ENCODE data around the gene FBLN5. TPM values are rescaled to one million over a fixed set of nuclear protein-coding genes. Genes with fewer than 3 reads are reported as not detected.

The FBLN5 gene
- total and polyA plus RNA-seq, 2 donors (not counting 3 experiments of a cell fraction or from before 2014, with no cell fraction given), result 27.6 to 33.1 TPM

- FAIRE-seq (no peak), DNase-seq (ENCODE audit: low read depth, low spot score) (no peak)
- Histone ChIP-seq H4K20me1 (replicated peaks; ENCODE audit: control insufficient read depth, extremely low read depth, insufficient read depth, low read length) (no peaks in the 10 kb centered on the region), H3K4me1 (ENCODE audit: control insufficient read depth, extremely low read depth, insufficient read depth, low read length) (no peaks in the 10 kb centered on the region), H3K79me2 (ENCODE audit: control insufficient read depth, insufficient read depth, low read length) (no peaks in the 10 kb centered on the region), H3K27ac (ENCODE audit: insufficient read depth, low read depth, low read length) (no peak overlapping the region), H3K27me3 (ENCODE audit: control insufficient read depth in 2 of 2, insufficient read depth in 2 of 2, low read length in 2 of 2) (no peaks in the 10 kb centered on the region), H3K36me3 (ENCODE audit: control insufficient read depth in 2 of 2, extremely low read depth in 1 of 2, insufficient read depth in 2 of 2, low read length in 2 of 2) (no peaks in the 10 kb centered on the region), H3K9ac (replicated peaks; ENCODE audit: extremely low read depth, insufficient read depth, low read length) (no peak overlapping the region), H3K9me1 (replicated peaks; ENCODE audit: control insufficient read depth, extremely low read depth, insufficient read depth, low read length) (no peaks in the 10 kb centered on the region), H2AFZ (ENCODE audit: low read depth, low read length) (no peak overlapping the region), H3K4me3 (replicated peaks in 1 of 3; ENCODE audit: insufficient read depth in 1 of 3, low read depth in 1 of 3, low read length in 3 of 3) (no peak overlapping the region), H3K9me3 (replicated peaks; ENCODE audit: control insufficient read depth, insufficient read depth, low read length) (no peaks in the 10 kb centered on the region), H3K4me2 (ENCODE audit: insufficient read depth, low read length) (no peak overlapping the region)
- intact Hi-C loops (cut with micrococcal nuclease) (no loop called here), dilution Hi-C loops (cut with MboI; ENCODE audit: extremely low pct_ligation_motif_present, low sequenced_read_pairs) (no loop called here)
- CTCF ChIA-PET, result no interaction called here
- POLR2A ChIA-PET, result no interaction called here
- TF ChIP-seq POLR2A (IDR thresholded peaks at IDR 0.05; ENCODE audit: low read depth, low read length) (no peak), MYC (IDR thresholded peaks at IDR 0.05; ENCODE audit: low read depth, low read length) (no peak), POLR2AphosphoS5 (IDR thresholded peaks at IDR 0.05; ENCODE audit: insufficient read depth, low read depth, low read length) (no peak), EZH2 (IDR thresholded peaks at IDR 0.05; ENCODE audit: borderline replicate concordance, low read depth, low read length, severe bottlenecking) (no peak), GATA2 (IDR thresholded peaks at IDR 0.05; ENCODE audit: insufficient read depth, insufficient read length, low read depth, low read length) (no peak), FOS (IDR thresholded peaks at IDR 0.05; ENCODE audit: borderline replicate concordance, insufficient read depth, low read length) (no peak), JUN (IDR thresholded peaks at IDR 0.05; ENCODE audit: borderline replicate concordance, insufficient read depth, insufficient read length, low read depth) (no peak)
- TF ChIP-seq, protein P1, sequence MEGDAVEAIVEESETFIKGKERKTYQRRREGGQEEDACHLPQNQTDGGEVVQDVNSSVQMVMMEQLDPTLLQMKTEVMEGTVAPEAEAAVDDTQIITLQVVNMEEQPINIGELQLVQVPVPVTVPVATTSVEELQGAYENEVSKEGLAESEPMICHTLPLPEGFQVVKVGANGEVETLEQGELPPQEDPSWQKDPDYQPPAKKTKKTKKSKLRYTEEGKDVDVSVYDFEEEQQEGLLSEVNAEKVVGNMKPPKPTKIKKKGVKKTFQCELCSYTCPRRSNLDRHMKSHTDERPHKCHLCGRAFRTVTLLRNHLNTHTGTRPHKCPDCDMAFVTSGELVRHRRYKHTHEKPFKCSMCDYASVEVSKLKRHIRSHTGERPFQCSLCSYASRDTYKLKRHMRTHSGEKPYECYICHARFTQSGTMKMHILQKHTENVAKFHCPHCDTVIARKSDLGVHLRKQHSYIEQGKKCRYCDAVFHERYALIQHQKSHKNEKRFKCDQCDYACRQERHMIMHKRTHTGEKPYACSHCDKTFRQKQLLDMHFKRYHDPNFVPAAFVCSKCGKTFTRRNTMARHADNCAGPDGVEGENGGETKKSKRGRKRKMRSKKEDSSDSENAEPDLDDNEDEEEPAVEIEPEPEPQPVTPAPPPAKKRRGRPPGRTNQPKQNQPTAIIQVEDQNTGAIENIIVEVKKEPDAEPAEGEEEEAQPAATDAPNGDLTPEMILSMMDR (IDR thresholded peaks at IDR 0.05; ENCODE audit: extremely low read depth in 1 of 2, insufficient read depth in 1 of 2, low read depth in 1 of 2, low read length in 2 of 2), result no peak
- TF ChIP-seq, protein P2, sequence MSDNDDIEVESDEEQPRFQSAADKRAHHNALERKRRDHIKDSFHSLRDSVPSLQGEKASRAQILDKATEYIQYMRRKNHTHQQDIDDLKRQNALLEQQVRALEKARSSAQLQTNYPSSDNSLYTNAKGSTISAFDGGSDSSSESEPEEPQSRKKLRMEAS (IDR thresholded peaks at IDR 0.05; ENCODE audit: insufficient read depth, insufficient read length), result no peak
- no TSS peak for BruUV-seq (replicated peaks)
Measured at GRCh38 chr14:91883753-91884152, 63.7 kb downstream of the FBLN5 start.

Data from endothelial cell of umbilical vein (primary cell).